ENCODE data around the gene RASSF8.

DNA sequence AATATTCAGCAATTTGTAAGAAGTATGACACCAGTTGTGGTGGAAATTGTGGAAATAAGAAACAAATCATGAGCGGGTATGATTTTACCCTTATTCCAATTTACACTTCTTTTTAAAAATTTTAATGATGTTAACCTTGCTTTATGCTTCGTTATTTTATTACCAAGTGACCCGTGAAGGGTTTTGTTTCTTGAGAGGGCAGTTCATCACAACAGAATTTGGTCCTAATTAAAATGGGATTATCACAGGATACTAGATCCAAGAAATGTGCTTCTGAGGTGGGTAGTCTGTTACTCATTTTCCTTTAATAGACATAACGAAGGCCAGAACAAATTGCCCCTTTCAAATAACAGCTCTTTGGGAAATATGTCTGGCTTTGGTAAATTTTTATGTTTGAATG lies 25.5 kb upstream of the RASSF8 start:
- TF ChIP-seq CTCF (IDR thresholded peaks at IDR 0.05) (no peak), EZH2 (IDR thresholded peaks at IDR 0.05) (no peak)
